SK-N-SH treated with all-trans-retinoic acid at 6 μM for 48 hours (cell line): ENCODE data around the gene FPR2.

Experiments
- ARNTL ChIP-seq: fragments of 450-650 bp; formaldehyde crosslinking; IDR thresholded peaks from 2 replicates; pipeline ENCODE4 v1.5.0; 2020; ENCODE audit warnings: low read depth, mild to moderate bottlenecking, moderate library complexity, borderline replicate concordance
- CREB5 ChIP-seq: fragments of 250-450 bp; sonication (Bioruptor Pico); IDR thresholded peaks from 2 replicates; pipeline ENCODE4 v1.5.1; 2020; ENCODE audit warnings: low read depth, mild to moderate bottlenecking, moderate library complexity
- CSRNP3 ChIP-seq: fragments of 250-450 bp; sonication (Bioruptor Pico); IDR thresholded peaks from 2 replicates; pipeline ENCODE4 v1.5.1; 2021; ENCODE audit warnings: mild to moderate bottlenecking, moderate library complexity
- ESRRG ChIP-seq: fragments of 250-450 bp; sonication (Bioruptor Pico); IDR thresholded peaks from 2 replicates; pipeline ENCODE4 v1.6.1; 2021; ENCODE audit warnings: mild to moderate bottlenecking
- ZFP30 ChIP-seq: fragments of 450-650 bp; formaldehyde crosslinking; IDR thresholded peaks from 2 replicates; pipeline ENCODE4 v1.5.0; 2022; ENCODE audit warnings: mild to moderate bottlenecking, moderate library complexity
- ZNF70 ChIP-seq: fragments of 450-650 bp; formaldehyde crosslinking; IDR thresholded peaks from 2 replicates; pipeline ENCODE4 v1.5.0; 2020; ENCODE audit warnings: mild to moderate bottlenecking, moderate library complexity
- ZNF8 ChIP-seq: fragments of 450-650 bp; formaldehyde crosslinking; IDR thresholded peaks from 2 replicates; pipeline ENCODE4 v1.5.0; 2020; ENCODE audit warnings: mild to moderate bottlenecking, moderate library complexity

- TF ChIP-seq CSRNP3 = no peak
- no peak for TF ChIP-seq ZNF8 (CRISPR knock-in tag)
- no peak for TF ChIP-seq ARNTL (CRISPR knock-in tag)
- no peak for TF ChIP-seq ZNF70
- TF ChIP-seq CREB5 (CRISPR knock-in tag) = no peak
- no peak for TF ChIP-seq ZFP30 (CRISPR knock-in tag)
- no peak for TF ChIP-seq ESRRG (CRISPR knock-in tag)
These were observed 14.2 kb upstream of the FPR2 start for GRCh38 chr19:51746731-51747130.
